Measurements from ENCODE around the gene MYBPC3.

MYBPC3 gene

GRCh38 chr11:47352556-47352955, at the start of gene MYBPC3:
Gene MYBPC3 (minus strand): TSS chr11:47352702. CDS start chr11:47352647, 55 bp downstream.
- DNase-seq (ENCODE audit: insufficient read length, low spot score) (no peak), FAIRE-seq (no peak)

GRCh38 chr11:47400768-47401279, 48.3 kb upstream of the MYBPC3 start:
- DNase-seq (ENCODE audit: insufficient read length, low spot score) (no peak), FAIRE-seq (peak; percentile 82)

- FAIRE-seq = peak; percentile 39
Measured at GRCh38 chr11:47399860-47400767, 47.6 kb upstream of the MYBPC3 start.

GRCh38 chr11:47398551-47398950, 46.0 kb upstream of the MYBPC3 start:
- no peak for DNase-seq (ENCODE audit: insufficient read length, low spot score)
- no peak for FAIRE-seq

More at GRCh38 chr11:47399860-47400767, 47.6 kb upstream of the MYBPC3 start:
- peak; percentile 52 for DNase-seq (ENCODE audit: insufficient read length, low spot score)

GRCh38 chr11:47398011-47398410, 45.5 kb upstream of the MYBPC3 start:
- no peak for FAIRE-seq

GRCh38 chr11:47396049-47396320, 43.5 kb upstream of the MYBPC3 start:
- no peak for FAIRE-seq
- no peak for DNase-seq (ENCODE audit: insufficient read length, low spot score)

More at GRCh38 chr11:47398011-47398410, 45.5 kb upstream of the MYBPC3 start:
- no peak for DNase-seq (ENCODE audit: insufficient read length, low spot score)

- DNase-seq (ENCODE audit: insufficient read length, low spot score) (no peak), FAIRE-seq (peak; percentile 11)
Measured at GRCh38 chr11:47395223-47396048, 42.9 kb upstream of the MYBPC3 start.

GRCh38 chr11:47394322-47395222, 42.1 kb upstream of the MYBPC3 start:
- DNase-seq (ENCODE audit: insufficient read length, low spot score) (peak; percentile 92), FAIRE-seq (peak; percentile 86)

GRCh38 chr11:47394050-47394321, 41.5 kb upstream of the MYBPC3 start:
- no peak for DNase-seq (ENCODE audit: insufficient read length, low spot score)
- no peak for FAIRE-seq

- no peak for FAIRE-seq
- DNase-seq (ENCODE audit: insufficient read length, low spot score) = no peak
Measured at GRCh38 chr11:47393163-47394049, 40.9 kb upstream of the MYBPC3 start.

- no peak for FAIRE-seq
Measured at GRCh38 chr11:47392546-47393162, 40.2 kb upstream of the MYBPC3 start.

GRCh38 chr11:47391711-47392432, 39.4 kb upstream of the MYBPC3 start:
- DNase-seq (ENCODE audit: insufficient read length, low spot score) (no peak), FAIRE-seq (no peak)

More at GRCh38 chr11:47392546-47393162, 40.2 kb upstream of the MYBPC3 start:
- no peak for DNase-seq (ENCODE audit: insufficient read length, low spot score)

GRCh38 chr11:47391077-47391583, 38.6 kb upstream of the MYBPC3 start:
- DNase-seq (ENCODE audit: insufficient read length, low spot score) = no peak

GRCh38 chr11:47390422-47390760, 37.9 kb upstream of the MYBPC3 start:
- FAIRE-seq = no peak
- no peak for DNase-seq (ENCODE audit: insufficient read length, low spot score)

More at GRCh38 chr11:47391077-47391583, 38.6 kb upstream of the MYBPC3 start:
- no peak for FAIRE-seq

GRCh38 chr11:47389577-47390421, 37.3 kb upstream of the MYBPC3 start:
- FAIRE-seq (no peak), DNase-seq (ENCODE audit: insufficient read length, low spot score) (no peak)

GRCh38 chr11:47388697-47389576, 36.4 kb upstream of the MYBPC3 start:
- FAIRE-seq (no peak), DNase-seq (ENCODE audit: insufficient read length, low spot score) (no peak)
